GM21717 (cell line): ENCODE results near the gene PCSK1N.
"Not testable (repeated sequence)": the region's sequence is repeated elsewhere in the genome, so short reads cannot be mapped to it uniquely, and the experiment has no call there.

Experiments
- ATAC-seq: cut with Tn5 transposase; IDR thresholded peaks from one replicate; pipeline ENCODE4 v1.9.1; 2021; ENCODE audit warnings: mild to moderate bottlenecking, moderate library complexity; ENCODE audit not compliant: unreplicated experiment

PCSK1N gene

GRCh38 chrX:48824066-48824465 lies 11.3 kb downstream of the PCSK1N start:
- no peak for ATAC-seq

GRCh38 chrX:48823053-48823452 lies 12.4 kb downstream of the PCSK1N start:
- ATAC-seq, result no peak

GRCh38 chrX:48819394-48819793 lies 16.0 kb downstream of the PCSK1N start:
- not testable (repeated sequence) for ATAC-seq

- no peak for ATAC-seq
Observed at GRCh38 chrX:48818866-48819265, 16.5 kb downstream of the PCSK1N start.

- no peak for ATAC-seq
Observed at GRCh38 chrX:48818098-48818497, 17.3 kb downstream of the PCSK1N start.

- ATAC-seq, result no peak
Observed at GRCh38 chrX:48816014-48816810, 19.2 kb downstream of the PCSK1N start.

GRCh38 chrX:48815266-48815665 lies 20.1 kb downstream of the PCSK1N start:
- ATAC-seq, result no peak

- no peak for ATAC-seq
Observed at GRCh38 chrX:48814722-48815121, 20.7 kb downstream of the PCSK1N start.

- ATAC-seq, result no peak
Observed at GRCh38 chrX:48813644-48814043, 21.8 kb downstream of the PCSK1N start.

GRCh38 chrX:48806081-48806480 lies 29.3 kb downstream of the PCSK1N start:
- ATAC-seq, result no peak

- no peak for ATAC-seq
Observed at GRCh38 chrX:48802905-48803200, 32.6 kb downstream of the PCSK1N start.

GRCh38 chrX:48802089-48802904 lies 33.1 kb downstream of the PCSK1N start:
- peak; percentile 36 for ATAC-seq

GRCh38 chrX:48801280-48802088 lies 33.9 kb downstream of the PCSK1N start, which contains the start of gene HDAC6:
HDAC6 (plus strand) TSS chrX:48802067; CDS start chrX:48802693, 626 bp downstream.
- ATAC-seq, result peak; percentile 86

GRCh38 chrX:48800574-48801279 lies 34.7 kb downstream of the PCSK1N start:
- ATAC-seq, result no peak

GRCh38 chrX:48798318-48798717 lies 37.1 kb downstream of the PCSK1N start:
- ATAC-seq, result no peak

- no peak for ATAC-seq
Observed at GRCh38 chrX:48794911-48795515, 40.4 kb downstream of the PCSK1N start.

- no peak for ATAC-seq
Observed at GRCh38 chrX:48794340-48794910, 41.0 kb downstream of the PCSK1N start.

- no peak for ATAC-seq
Observed at GRCh38 chrX:48793935-48794334, 41.5 kb downstream of the PCSK1N start.

GRCh38 chrX:48792219-48792618 lies 43.2 kb downstream of the PCSK1N start:
- ATAC-seq, result no peak
